Measurements from ENCODE around the gene U2AF1.
"Not testable (repeated sequence)": the region's sequence is repeated elsewhere in the genome, so short reads cannot be mapped to it uniquely, and the experiment has no call there.

Gene U2AF1

GRCh38 chr21:43109006-43109405, 1.6 kb upstream of the U2AF1 start:
- H3K27me3 ChIP-seq (replicated peaks; ENCODE audit: control insufficient read depth, insufficient read depth, low read length); DNase-seq (ENCODE audit: low read depth); H3K4me3 ChIP-seq (ENCODE audit: low read length); H3K9ac ChIP-seq (ENCODE audit: low read length); H3K9me3 ChIP-seq (ENCODE audit: control insufficient read depth, low read length); H3K36me3 ChIP-seq (ENCODE audit: control insufficient read depth, insufficient read depth, low read length, severe bottlenecking); H3K4me1 ChIP-seq (ENCODE audit: control insufficient read depth, insufficient read depth, low read length): not testable (repeated sequence)

- not testable (repeated sequence) for H3K4me3 ChIP-seq (ENCODE audit: low read length); H3K4me1 ChIP-seq (ENCODE audit: control insufficient read depth, insufficient read depth, low read length); H3K9ac ChIP-seq (ENCODE audit: low read length); H3K36me3 ChIP-seq (ENCODE audit: control insufficient read depth, insufficient read depth, low read length, severe bottlenecking); DNase-seq (ENCODE audit: low read depth); H3K27me3 ChIP-seq (replicated peaks; ENCODE audit: control insufficient read depth, insufficient read depth, low read length); H3K9me3 ChIP-seq (ENCODE audit: control insufficient read depth, low read length)
These were observed 807 bp upstream of the U2AF1 start for GRCh38 chr21:43108177-43108576.

DNA sequence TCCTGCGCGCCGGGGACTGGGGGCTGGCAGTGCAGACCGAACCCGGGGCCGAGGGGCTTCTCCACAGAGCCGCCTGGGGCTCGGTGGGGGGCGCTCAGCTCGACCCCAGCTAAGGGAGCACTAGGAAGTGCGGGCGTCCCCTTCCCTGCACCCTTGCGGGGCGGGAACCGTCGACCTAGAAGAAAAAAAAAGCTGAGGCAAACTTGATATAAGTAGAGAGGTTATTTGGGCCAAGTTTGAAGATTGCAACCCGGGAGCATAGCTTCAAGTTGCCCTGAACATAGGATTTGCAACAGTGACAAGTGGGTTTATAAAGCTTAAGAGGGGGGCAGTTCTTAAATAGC, 396 bp upstream of the U2AF1 start:
- not testable (repeated sequence) for H3K27me3 ChIP-seq (replicated peaks; ENCODE audit: control insufficient read depth, insufficient read depth, low read length); H3K4me1 ChIP-seq (ENCODE audit: control insufficient read depth, insufficient read depth, low read length); H3K4me3 ChIP-seq (ENCODE audit: low read length); H3K9ac ChIP-seq (ENCODE audit: low read length); DNase-seq (ENCODE audit: low read depth); H3K9me3 ChIP-seq (ENCODE audit: control insufficient read depth, low read length); H3K36me3 ChIP-seq (ENCODE audit: control insufficient read depth, insufficient read depth, low read length, severe bottlenecking)

DNA sequence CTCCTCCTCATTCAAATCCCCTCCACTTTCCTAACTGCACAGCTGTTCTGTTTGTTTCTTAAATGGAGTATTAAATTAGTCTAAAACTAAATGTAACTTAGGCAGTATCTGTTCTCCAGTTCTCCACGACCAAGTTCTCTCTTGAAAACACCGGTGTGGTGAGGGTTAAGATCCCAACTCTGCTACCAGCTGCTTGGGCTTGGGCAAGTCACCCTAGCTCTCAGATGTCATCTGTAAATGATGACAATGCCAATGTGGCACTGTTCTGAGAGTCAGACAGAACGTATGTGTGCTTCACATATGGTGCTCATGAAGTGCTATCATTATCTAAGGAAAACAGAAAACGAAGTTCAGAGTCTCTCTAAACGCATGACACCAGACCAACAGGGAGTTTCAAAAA, 2.7 kb downstream of the U2AF1 start:
- DNase-seq (ENCODE audit: low read depth); H3K9me3 ChIP-seq (ENCODE audit: control insufficient read depth, low read length); H3K4me3 ChIP-seq (ENCODE audit: low read length); H3K27me3 ChIP-seq (replicated peaks; ENCODE audit: control insufficient read depth, insufficient read depth, low read length); H3K36me3 ChIP-seq (ENCODE audit: control insufficient read depth, insufficient read depth, low read length, severe bottlenecking); H3K4me1 ChIP-seq (ENCODE audit: control insufficient read depth, insufficient read depth, low read length); H3K9ac ChIP-seq (ENCODE audit: low read length): not testable (repeated sequence)

DNA sequence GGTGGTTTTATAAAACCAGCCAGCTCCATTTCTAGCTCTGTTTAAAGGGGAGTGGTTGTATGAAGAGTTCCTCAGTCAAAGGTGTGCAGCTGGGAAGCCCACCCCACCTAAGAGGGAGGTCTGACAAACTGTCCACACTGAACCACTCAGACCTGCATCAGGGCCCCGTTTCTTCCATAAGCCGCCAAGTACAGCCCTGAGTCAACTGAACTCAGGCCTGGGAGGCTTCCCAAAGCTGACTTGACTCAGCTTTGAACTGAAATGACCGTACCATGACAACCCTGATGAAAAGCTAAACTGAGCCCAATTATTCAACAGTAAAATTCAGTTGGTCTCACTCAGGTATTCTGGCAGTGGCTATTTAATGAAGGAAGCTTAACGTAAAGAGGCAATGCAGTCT, 5.1 kb downstream of the U2AF1 start:
- H3K9me3 ChIP-seq (ENCODE audit: control insufficient read depth, low read length); H3K36me3 ChIP-seq (ENCODE audit: control insufficient read depth, insufficient read depth, low read length, severe bottlenecking); H3K4me1 ChIP-seq (ENCODE audit: control insufficient read depth, insufficient read depth, low read length); H3K27me3 ChIP-seq (replicated peaks; ENCODE audit: control insufficient read depth, insufficient read depth, low read length); DNase-seq (ENCODE audit: low read depth); H3K9ac ChIP-seq (ENCODE audit: low read length); H3K4me3 ChIP-seq (ENCODE audit: low read length): not testable (repeated sequence)

GRCh38 chr21:43101676-43102075, 5.7 kb downstream of the U2AF1 start:
- not testable (repeated sequence) for DNase-seq (ENCODE audit: low read depth); H3K4me1 ChIP-seq (ENCODE audit: control insufficient read depth, insufficient read depth, low read length); H3K4me3 ChIP-seq (ENCODE audit: low read length); H3K27me3 ChIP-seq (replicated peaks; ENCODE audit: control insufficient read depth, insufficient read depth, low read length); H3K36me3 ChIP-seq (ENCODE audit: control insufficient read depth, insufficient read depth, low read length, severe bottlenecking); H3K9ac ChIP-seq (ENCODE audit: low read length); H3K9me3 ChIP-seq (ENCODE audit: control insufficient read depth, low read length)

DNA sequence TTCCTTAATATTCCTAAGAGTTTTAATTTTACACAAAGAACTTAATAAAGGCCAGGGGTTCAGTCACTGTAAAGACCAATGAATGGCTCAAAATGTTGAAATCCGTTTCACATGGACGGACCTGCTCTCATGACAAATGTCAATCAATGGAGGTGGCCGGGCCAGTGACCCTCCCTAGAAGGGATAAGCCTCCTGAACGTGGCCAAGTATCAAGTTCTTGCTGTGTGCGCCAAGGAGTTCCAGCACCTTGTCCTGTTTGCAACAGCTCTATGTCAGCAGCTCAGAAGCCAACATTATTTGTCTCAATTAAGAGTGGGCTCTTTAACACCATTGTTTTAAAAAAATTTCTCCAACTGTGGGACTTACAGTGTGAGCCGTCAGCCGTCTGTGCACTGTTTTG, 6.4 kb downstream of the U2AF1 start:
- DNase-seq (ENCODE audit: low read depth); H3K4me3 ChIP-seq (ENCODE audit: low read length); H3K27me3 ChIP-seq (replicated peaks; ENCODE audit: control insufficient read depth, insufficient read depth, low read length); H3K36me3 ChIP-seq (ENCODE audit: control insufficient read depth, insufficient read depth, low read length, severe bottlenecking); H3K9me3 ChIP-seq (ENCODE audit: control insufficient read depth, low read length); H3K4me1 ChIP-seq (ENCODE audit: control insufficient read depth, insufficient read depth, low read length); H3K9ac ChIP-seq (ENCODE audit: low read length): not testable (repeated sequence)

GRCh38 chr21:43091979-43092614, 15.3 kb downstream of the U2AF1 start:
- H3K27me3 ChIP-seq (replicated peaks; ENCODE audit: control insufficient read depth, insufficient read depth, low read length); H3K4me1 ChIP-seq (ENCODE audit: control insufficient read depth, insufficient read depth, low read length); DNase-seq (ENCODE audit: low read depth); H3K9me3 ChIP-seq (ENCODE audit: control insufficient read depth, low read length); H3K36me3 ChIP-seq (ENCODE audit: control insufficient read depth, insufficient read depth, low read length, severe bottlenecking); H3K9ac ChIP-seq (ENCODE audit: low read length); H3K4me3 ChIP-seq (ENCODE audit: low read length): not testable (repeated sequence)

DNA sequence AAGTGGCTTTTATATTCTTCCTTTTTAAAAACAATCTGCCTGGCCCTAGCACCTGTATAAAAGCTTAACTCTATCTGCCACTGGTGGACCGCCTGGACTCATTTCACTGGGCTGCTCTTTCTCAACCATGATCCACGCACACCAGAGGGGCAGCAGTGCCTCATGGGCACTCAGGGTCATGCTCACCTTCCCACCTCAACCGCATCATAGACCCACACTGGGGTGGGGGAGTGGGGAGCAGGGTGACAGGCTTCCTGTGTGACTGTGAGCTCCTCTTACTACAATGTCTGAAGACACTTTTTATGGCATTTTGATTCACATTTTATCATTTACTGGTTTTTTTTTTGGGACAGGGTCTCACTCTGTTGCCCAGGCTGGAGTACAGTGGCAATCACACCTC, 16.4 kb downstream of the U2AF1 start:
- not testable (repeated sequence) for H3K27me3 ChIP-seq (replicated peaks; ENCODE audit: control insufficient read depth, insufficient read depth, low read length); H3K36me3 ChIP-seq (ENCODE audit: control insufficient read depth, insufficient read depth, low read length, severe bottlenecking); H3K9me3 ChIP-seq (ENCODE audit: control insufficient read depth, low read length); H3K4me3 ChIP-seq (ENCODE audit: low read length); H3K4me1 ChIP-seq (ENCODE audit: control insufficient read depth, insufficient read depth, low read length); H3K9ac ChIP-seq (ENCODE audit: low read length); DNase-seq (ENCODE audit: low read depth)

GRCh38 chr21:43089463-43089862, 17.9 kb downstream of the U2AF1 start:
- H3K4me1 ChIP-seq (ENCODE audit: control insufficient read depth, insufficient read depth, low read length); H3K4me3 ChIP-seq (ENCODE audit: low read length); H3K36me3 ChIP-seq (ENCODE audit: control insufficient read depth, insufficient read depth, low read length, severe bottlenecking); H3K9me3 ChIP-seq (ENCODE audit: control insufficient read depth, low read length); DNase-seq (ENCODE audit: low read depth); H3K9ac ChIP-seq (ENCODE audit: low read length); H3K27me3 ChIP-seq (replicated peaks; ENCODE audit: control insufficient read depth, insufficient read depth, low read length): not testable (repeated sequence)

DNA sequence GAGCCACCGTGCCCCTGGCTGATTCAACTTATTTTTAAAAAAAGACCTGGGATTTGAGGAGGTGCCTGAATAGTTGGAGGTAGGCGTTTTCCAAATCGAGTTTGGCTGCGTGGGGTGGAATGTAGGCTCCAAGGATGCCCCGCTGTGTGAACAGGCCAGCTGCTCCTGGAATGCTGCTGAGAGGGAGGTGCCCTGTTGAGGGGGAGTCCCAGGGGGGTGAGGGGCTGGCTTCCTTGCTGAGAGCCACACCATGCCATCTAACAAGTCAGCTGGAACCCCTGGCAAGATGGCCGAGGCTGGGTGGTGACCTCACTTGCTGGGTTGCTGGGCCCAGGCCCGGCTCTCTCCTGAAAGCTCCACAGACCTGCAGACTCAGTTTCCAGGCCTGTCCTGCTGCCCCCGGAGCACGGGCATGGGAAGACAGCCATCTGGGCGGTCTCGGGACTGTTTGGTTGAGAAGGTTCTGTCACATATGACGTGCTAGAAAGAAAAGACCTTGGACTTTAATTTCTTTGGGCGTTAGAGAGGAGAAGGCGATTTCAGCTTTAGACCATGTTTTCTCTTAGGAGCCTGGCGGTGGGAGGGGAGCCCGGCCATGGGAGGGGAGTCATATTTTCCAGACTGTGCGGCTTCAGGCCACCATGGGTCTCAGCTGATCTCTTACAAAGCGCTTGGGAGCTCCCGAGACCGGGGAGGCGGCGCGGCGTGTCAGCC, 24.6 kb downstream of the U2AF1 start:
- not testable (repeated sequence) for H3K9ac ChIP-seq (ENCODE audit: low read length); H3K9me3 ChIP-seq (ENCODE audit: control insufficient read depth, low read length); H3K36me3 ChIP-seq (ENCODE audit: control insufficient read depth, insufficient read depth, low read length, severe bottlenecking); DNase-seq (ENCODE audit: low read depth); H3K27me3 ChIP-seq (replicated peaks; ENCODE audit: control insufficient read depth, insufficient read depth, low read length); H3K4me3 ChIP-seq (ENCODE audit: low read length); H3K4me1 ChIP-seq (ENCODE audit: control insufficient read depth, insufficient read depth, low read length)

GRCh38 chr21:43076643-43077042, 30.7 kb downstream of the U2AF1 start:
- not testable (repeated sequence) for H3K27me3 ChIP-seq (replicated peaks; ENCODE audit: control insufficient read depth, insufficient read depth, low read length); H3K36me3 ChIP-seq (ENCODE audit: control insufficient read depth, insufficient read depth, low read length, severe bottlenecking); DNase-seq (ENCODE audit: low read depth); H3K9me3 ChIP-seq (ENCODE audit: control insufficient read depth, low read length); H3K4me3 ChIP-seq (ENCODE audit: low read length); H3K4me1 ChIP-seq (ENCODE audit: control insufficient read depth, insufficient read depth, low read length); H3K9ac ChIP-seq (ENCODE audit: low read length)
